Neuron (in vitro differentiated cells): ENCODE results near the gene LPCAT1.

Experiments
- H2AFZ ChIP-seq: one replicate; pipeline ENCODE4 v1.6.1; 2013; ENCODE audit warnings: low read depth, mild to moderate bottlenecking, inconsistent platforms, low read length, moderate library complexity
- H3K27me3 ChIP-seq: one replicate; pipeline ENCODE4 v1.6.1; 2013; ENCODE audit warnings: low read length; ENCODE audit not compliant: insufficient read depth
- H3K36me3 ChIP-seq: one replicate; pipeline ENCODE4 v1.6.1; 2013; ENCODE audit warnings: low read length; ENCODE audit not compliant: insufficient read depth
- H3K4me1 ChIP-seq: one replicate; pipeline ENCODE4 v1.6.1; 2013; ENCODE audit warnings: low read length; ENCODE audit not compliant: insufficient read depth
- H3K4me3 ChIP-seq: 2 replicates; pipeline ENCODE4 v1.5.1; 2013; ENCODE audit warnings: mild to moderate bottlenecking, low read length, moderate library complexity
- H3K9me3 ChIP-seq: one replicate; pipeline ENCODE4 v1.6.1; 2013; ENCODE audit warnings: low read length

LPCAT1 gene

DNA sequence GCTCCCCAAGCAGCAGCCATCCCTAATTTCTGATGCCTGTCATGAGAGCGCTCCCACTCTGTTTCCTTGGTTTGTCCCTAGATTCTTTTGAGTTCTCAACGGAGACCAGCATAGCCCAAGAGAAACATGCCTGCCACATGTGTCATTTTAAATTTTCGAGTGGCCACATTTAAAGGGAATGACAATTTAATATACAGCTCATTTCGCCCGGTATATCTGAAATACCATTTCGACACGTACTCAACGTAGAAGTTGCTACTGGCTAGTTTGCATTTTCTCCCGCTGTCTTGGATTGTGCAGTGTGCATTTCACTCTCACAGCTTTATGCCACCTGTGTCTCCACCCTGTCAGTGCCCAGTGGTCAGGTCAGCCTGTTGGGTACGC, 21.0 kb downstream of the LPCAT1 start:
- H3K27me3 ChIP-seq: no peaks in the 10 kb centered on the region
- H3K9me3 ChIP-seq: peaks cover 2% of the 10 kb centered on the region
- H3K4me3 ChIP-seq: no peak overlapping the region
- H3K4me1 ChIP-seq: no peaks in the 10 kb centered on the region
- H3K36me3 ChIP-seq: peaks cover 3% of the 10 kb centered on the region
- H2AFZ ChIP-seq: no peak overlapping the region

DNA sequence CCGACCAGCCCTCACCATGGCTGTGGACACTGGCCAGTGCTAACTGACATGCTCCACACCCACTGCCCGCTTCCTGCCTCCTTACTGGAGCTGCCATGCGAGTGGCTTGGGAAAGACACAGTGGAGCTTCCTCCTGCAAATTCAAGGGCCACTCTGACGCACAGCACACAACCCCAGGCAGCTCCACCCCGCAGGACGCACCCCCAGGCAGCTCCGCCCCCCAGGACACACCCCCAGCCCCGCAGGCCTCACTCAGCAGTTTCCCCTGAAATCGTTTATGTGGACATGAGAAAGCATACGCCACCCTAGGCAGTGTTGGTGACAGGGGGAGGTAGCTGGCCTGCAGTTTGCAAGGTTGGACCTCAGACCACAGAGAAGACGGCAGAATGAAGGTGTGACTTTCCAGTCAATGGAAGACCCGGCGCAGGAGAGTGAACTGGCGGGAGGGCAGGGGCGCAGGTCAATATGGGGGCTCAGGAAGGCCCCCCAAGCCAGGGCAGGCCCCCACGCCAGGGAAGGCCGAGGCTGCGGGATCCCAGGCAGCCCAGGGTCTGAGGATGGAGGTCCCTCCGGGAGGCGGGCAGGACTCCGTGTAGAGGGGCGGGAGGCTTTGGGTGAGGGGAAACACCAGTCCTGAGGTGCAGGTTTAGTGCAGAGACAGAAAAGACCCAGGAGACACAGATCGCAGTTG, 21.6 kb downstream of the LPCAT1 start:
- no peak overlapping the region for H3K4me3 ChIP-seq
- H3K36me3 ChIP-seq: peaks cover 3% of the 10 kb centered on the region
- no peaks in the 10 kb centered on the region for H3K4me1 ChIP-seq
- H3K27me3 ChIP-seq: no peaks in the 10 kb centered on the region
- H3K9me3 ChIP-seq: peaks cover 2% of the 10 kb centered on the region
- no peak overlapping the region for H2AFZ ChIP-seq

DNA sequence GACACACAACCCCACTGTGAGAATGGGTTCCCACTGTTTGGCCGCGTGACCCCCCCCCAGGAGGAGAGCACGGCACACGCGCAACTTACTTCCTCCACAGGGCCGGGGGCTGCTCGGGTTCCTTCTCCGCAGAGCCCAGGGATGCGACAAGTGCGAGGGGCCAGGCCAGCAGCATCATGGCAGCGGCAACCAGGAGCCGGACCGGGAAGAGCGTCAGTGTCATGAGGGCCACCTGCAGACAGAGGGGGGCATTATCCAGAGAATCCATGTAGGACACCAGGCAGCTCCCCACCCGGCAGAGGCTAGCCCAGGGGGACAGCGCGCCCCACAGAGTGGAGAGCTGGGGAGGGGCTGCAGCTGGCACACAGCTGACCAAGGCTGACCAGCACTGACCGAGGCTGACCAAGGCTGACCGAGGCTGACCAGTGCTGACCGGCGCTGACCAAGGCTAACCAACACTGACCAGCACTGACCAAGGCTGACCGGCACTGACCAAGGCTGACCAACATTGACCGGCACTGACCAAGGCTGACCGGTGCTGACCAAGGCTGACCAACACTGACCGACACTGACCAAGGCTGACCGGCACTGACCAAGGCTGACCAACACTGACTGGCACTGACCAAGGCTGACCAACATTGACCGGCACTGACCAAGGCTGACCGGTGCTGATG, 22.3 kb downstream of the LPCAT1 start:
- Histone ChIP-seq H3K9me3 (no peaks in the 10 kb centered on the region), H2AFZ (no peak overlapping the region), H3K4me3 (no peak overlapping the region), H3K36me3 (peaks cover 3% of the 10 kb centered on the region), H3K4me1 (no peaks in the 10 kb centered on the region), H3K27me3 (no peaks in the 10 kb centered on the region)

DNA sequence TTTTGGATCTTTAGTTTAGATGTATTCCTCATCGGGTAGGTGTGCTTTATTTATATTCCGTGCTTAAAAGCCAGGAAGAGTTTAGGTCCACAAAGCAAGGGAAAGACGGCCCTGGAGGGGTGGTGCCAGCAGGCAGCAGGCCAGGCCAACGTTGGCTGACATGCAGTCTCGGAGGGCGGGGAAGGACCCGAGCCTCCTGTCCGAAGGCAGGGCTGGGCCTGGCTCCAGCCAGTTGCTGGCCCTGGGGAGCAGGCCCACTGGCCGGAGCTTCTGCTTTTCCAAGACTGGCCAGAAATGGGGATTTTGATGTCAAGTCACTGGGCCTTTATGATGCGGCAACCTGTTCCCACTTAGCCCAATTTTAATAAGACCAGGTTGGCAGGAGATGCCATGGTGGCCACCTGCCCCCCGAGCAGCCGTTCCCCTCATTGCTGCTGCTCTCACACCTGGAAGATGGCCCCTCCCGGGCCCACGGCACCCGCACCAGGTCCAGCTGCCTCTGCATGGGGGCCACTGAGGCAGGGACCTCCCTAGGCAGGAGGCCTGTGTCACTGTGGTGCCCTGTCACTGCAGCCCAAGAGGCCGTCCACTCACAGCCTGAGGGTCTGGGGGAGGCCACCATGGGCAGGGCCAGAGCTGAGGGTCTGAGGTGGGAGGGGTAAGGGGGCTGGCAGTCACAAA, 23.2 kb downstream of the LPCAT1 start:
- Histone ChIP-seq H3K36me3 (peaks cover 3% of the 10 kb centered on the region), H3K27me3 (no peaks in the 10 kb centered on the region), H3K4me3 (no peak overlapping the region), H2AFZ (no peak overlapping the region), H3K4me1 (no peaks in the 10 kb centered on the region), H3K9me3 (no peaks in the 10 kb centered on the region)

DNA sequence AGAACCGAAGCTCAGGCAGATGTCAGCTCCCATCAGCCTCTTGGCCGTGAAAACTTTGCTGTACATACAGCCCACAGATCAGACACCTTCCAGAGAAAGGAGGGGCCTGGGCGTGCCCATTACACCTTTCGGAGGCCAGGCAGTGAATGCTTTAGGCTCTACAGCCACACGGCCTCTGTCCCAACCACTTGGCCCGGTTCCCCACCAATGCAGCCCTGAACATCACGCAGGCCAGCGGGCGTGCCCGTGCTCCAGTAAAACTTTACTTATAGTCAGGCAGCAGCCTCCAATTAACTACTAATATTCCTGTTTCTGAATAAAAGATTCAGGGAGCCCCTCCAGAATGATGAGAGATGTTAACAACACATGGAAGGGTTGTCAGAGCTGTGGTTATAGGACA, 23.9 kb downstream of the LPCAT1 start:
- Histone ChIP-seq H3K4me1 (no peaks in the 10 kb centered on the region), H3K36me3 (peaks cover 3% of the 10 kb centered on the region), H3K27me3 (no peaks in the 10 kb centered on the region), H2AFZ (no peak overlapping the region), H3K4me3 (no peak overlapping the region), H3K9me3 (no peaks in the 10 kb centered on the region)

DNA sequence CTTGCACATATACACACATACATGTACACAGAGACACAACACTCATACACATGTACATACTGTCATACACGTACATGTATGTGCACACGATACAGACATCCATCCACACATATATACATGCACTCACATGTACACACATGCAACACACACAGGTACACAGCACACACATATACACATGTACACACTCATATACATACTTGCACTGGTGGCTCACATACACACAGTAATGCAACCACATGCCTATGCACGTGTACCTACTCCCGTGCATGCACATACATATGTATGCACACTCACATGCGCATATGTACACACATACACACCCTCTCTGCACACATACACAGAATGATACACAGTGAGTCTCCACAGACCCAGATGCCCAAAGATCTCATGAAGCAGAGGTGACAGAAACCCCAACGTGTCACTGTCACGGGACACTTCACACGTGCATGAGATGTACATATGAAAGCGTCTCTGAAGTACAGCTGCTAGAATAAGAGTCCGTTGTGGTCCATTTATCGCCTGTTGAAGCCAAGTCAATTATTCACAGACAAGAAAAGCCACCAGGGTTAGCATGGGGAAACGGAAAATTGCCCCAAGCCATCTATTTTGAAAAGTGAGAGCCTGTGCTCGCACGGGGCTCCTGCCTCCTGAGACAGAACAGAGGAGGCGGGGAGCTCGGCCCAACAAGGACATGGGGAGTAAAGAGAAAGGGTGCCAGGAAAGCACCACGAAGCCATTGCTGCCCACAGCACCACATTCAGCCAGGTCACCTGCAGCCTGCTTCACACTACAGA, 24.9 kb downstream of the LPCAT1 start:
- H3K9me3 ChIP-seq: no peaks in the 10 kb centered on the region
- no peaks in the 10 kb centered on the region for H3K27me3 ChIP-seq
- no peaks in the 10 kb centered on the region for H3K4me1 ChIP-seq
- peaks cover 7% of the 10 kb centered on the region for H3K36me3 ChIP-seq
- H3K4me3 ChIP-seq: no peak overlapping the region
- no peak overlapping the region for H2AFZ ChIP-seq

DNA sequence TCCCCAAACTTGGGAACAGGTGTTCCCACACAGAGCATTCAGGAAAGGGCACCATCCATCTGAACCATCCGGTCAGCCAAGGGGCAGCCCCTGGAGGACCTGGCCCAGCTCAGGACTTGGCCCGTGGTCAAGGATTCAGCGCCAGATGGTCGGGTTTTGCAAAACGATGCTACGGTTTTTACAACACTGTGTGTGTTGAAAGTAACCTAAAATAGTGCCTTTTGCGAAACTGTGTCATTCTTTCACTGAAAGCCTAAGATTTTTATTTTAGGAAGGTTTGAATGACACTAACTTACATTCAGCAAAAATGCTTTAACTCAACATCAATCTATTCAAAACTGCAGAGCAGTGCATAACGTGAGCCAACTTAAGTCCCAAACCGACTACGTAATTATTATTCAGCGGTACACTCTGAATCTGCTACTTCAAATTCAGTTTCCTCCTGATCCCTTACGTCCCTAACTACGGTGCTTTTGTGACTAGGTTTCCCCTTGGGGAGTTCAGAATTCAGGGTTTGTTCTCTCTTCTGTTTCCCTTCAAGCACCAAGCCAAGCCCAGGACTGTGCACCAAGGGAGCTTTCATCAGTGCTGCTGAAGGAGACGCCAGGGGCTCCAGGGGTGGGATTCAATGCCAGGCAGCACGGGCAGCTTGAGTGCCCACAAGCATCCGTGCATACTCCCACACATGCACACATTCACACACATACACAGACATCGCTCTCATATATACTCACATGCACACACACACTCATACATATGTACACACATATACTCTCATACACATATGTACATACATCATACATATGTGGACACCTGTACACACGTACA, 25.8 kb downstream of the LPCAT1 start:
- no peak overlapping the region for H3K4me3 ChIP-seq
- no peaks in the 10 kb centered on the region for H3K27me3 ChIP-seq

DNA sequence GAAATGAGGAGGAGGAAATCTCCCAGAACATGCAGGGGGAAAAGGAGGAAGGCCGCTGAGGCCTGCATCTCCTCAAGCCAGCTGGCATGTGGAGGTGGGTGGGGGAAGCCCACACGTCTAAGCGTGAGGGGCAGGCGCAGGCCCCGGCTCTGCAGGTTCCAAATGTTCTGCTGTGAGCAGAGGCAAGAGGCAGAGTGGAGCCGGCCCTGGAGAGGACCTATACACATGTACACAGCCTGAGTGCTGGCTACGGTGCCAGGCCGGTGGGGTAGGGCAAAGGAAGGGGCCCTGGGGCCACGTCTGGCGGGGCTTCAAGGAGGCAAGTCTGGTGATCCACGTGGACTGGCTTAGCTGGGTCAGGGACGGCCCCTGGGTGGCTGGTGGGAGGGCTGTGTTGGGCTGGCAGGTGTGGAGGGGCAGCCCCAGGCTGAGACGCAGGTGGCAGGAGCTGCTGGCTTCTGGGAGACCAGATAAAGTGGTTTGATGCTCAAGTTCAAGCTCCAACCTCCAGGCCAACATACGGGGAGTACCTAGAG, 26.4 kb downstream of the LPCAT1 start:
- Histone ChIP-seq H3K36me3 (peaks cover 18% of the 10 kb centered on the region), H3K4me1 (no peaks in the 10 kb centered on the region), H3K9me3 (no peaks in the 10 kb centered on the region), H3K4me3 (no peak overlapping the region), H2AFZ (no peak overlapping the region), H3K27me3 (no peaks in the 10 kb centered on the region)

More for the DNA sequence above, 25.8 kb downstream of the LPCAT1 start:
- Histone ChIP-seq H3K9me3 (no peaks in the 10 kb centered on the region), H3K4me1 (no peaks in the 10 kb centered on the region), H2AFZ (no peak overlapping the region), H3K36me3 (peaks cover 11% of the 10 kb centered on the region)

DNA sequence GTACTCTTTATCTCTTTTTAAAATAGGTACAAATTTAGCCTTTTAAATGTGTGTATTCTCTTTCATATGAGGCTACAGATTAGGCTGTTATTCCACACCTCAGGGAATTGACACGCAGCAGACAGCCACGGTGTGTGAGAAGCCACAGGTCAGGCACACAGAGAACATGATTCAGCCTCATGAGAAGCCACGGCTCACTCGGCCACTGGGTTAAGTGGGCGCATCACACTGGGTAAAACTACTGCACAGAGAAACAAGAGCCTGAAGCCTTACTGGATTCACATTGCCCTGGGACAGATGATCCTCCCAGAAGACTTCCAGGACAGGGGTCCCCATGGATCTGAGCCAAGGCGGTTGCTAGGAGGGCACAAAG, 28.2 kb downstream of the LPCAT1 start:
- Histone ChIP-seq H3K27me3 (no peaks in the 10 kb centered on the region), H3K4me3 (no peak overlapping the region), H2AFZ (no peak overlapping the region), H3K9me3 (no peaks in the 10 kb centered on the region), H3K4me1 (no peaks in the 10 kb centered on the region), H3K36me3 (peaks cover 24% of the 10 kb centered on the region)

DNA sequence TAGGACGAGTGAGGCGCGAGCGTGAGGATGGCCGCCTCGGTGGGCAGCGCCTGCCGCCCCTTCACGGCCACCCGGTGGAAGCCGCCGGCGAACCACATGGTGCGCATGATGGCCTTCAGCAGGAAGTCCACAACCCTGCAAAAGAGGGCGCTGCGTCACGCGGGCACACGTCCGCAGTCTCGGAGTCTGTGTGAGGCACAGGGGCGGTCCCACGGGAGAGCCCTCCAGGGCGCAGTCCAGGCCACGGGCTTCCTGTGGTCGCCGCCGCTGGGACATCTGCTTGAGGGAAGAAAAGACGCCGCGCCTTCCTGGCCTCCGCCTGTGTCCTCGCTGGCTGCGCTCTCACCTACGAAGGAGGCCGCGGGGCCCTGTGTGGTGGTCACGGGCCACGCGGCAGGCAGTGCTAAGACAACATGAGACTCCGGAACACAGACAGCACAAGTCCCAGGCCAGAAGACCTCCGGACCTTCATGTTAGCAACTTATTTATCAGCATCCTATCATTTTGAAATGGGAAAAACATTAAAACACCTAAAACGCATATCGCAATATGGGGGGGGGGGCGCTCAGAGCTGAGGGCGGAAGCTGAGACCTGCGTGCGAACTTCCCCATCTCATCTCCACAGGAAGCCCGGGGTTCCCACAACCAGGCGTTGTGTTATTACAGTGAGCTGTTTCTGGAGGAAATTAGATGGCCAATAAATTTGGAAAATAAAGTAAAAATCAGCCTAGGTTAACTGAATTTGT, 28.8 kb downstream of the LPCAT1 start:
- Histone ChIP-seq H2AFZ (no peak overlapping the region), H3K36me3 (peaks cover 28% of the 10 kb centered on the region), H3K4me3 (no peak overlapping the region), H3K4me1 (no peaks in the 10 kb centered on the region), H3K27me3 (no peaks in the 10 kb centered on the region), H3K9me3 (no peaks in the 10 kb centered on the region)

DNA sequence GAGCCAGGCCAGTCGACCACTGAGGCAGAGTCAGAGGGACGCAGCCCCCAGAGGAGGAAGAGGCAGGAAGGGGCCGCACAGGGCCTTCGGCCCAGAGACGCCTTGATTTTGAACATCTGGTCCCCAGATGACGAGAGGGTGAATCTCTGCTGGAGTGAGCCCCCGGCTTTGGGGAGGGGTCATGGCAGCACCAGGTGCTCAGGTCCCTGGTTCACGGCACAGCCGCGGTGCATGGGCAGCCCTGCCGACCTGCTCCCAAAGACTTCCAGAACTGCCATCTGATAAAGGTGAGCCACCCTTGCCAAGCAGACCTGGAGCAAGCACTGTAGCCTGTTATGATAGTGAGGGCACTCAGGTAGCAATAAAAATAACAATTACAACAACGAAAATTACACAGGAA, 29.8 kb downstream of the LPCAT1 start:
- Histone ChIP-seq H2AFZ (no peak overlapping the region), H3K4me1 (no peaks in the 10 kb centered on the region), H3K36me3 (peaks cover 36% of the 10 kb centered on the region), H3K27me3 (no peaks in the 10 kb centered on the region), H3K9me3 (no peaks in the 10 kb centered on the region), H3K4me3 (no peak overlapping the region)

DNA sequence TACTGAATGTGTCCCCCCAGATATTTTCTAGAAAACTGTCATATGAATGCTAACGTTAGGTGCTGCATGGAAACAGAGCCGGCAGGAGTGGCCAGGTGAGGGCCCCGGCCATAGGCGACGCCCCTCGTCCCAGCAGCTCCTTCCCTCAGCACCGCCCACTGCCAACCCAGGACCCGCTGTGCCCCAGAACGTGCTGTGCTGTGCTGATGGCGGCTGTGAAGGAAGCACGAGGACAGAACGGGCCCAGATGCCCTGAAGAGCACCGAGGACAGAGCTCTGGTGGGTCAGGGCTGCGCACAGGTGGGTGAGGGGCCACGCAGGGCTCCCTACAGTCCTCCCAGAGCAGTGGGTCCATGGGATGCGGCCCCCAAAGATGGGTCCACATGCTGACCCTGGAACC, 30.3 kb downstream of the LPCAT1 start:
- H2AFZ ChIP-seq: no peak overlapping the region
- H3K36me3 ChIP-seq: peaks cover 41% of the 10 kb centered on the region
- H3K27me3 ChIP-seq: no peaks in the 10 kb centered on the region
- H3K4me3 ChIP-seq: no peak overlapping the region
- no peaks in the 10 kb centered on the region for H3K9me3 ChIP-seq
- no peaks in the 10 kb centered on the region for H3K4me1 ChIP-seq
